SU-DHL-6 (cell line): Measurements from ENCODE around the gene ATF6B.

Experiments used
- CTCF ChIP-seq: fragments of 200-600 bp; sonication (generic); IDR thresholded peaks from one replicate; pipeline ENCODE4 v1.5.1; 2017; ENCODE audit warnings: antibody characterized with exemption, mild to moderate bottlenecking, low read length, moderate library complexity; ENCODE audit not compliant: insufficient read depth, poor library complexity, severe bottlenecking
- EZH2phosphoT487 ChIP-seq: fragments of 200-600 bp; sonication (generic), shearing (Covaris generic); conservative IDR thresholded peaks from 2 replicates; pipeline ENCODE4 v1.6.1; 2018; ENCODE audit warnings: mild to moderate bottlenecking, antibody characterized with exemption, low read length, moderate library complexity, mixed read lengths

GRCh38 chr6:32068867-32069266, 59.2 kb downstream of the ATF6B start:
- TF ChIP-seq CTCF = no peak
- TF ChIP-seq EZH2phosphoT487 = no peak
